Measurements from ENCODE around the gene MTREX.

MTREX gene

DNA sequence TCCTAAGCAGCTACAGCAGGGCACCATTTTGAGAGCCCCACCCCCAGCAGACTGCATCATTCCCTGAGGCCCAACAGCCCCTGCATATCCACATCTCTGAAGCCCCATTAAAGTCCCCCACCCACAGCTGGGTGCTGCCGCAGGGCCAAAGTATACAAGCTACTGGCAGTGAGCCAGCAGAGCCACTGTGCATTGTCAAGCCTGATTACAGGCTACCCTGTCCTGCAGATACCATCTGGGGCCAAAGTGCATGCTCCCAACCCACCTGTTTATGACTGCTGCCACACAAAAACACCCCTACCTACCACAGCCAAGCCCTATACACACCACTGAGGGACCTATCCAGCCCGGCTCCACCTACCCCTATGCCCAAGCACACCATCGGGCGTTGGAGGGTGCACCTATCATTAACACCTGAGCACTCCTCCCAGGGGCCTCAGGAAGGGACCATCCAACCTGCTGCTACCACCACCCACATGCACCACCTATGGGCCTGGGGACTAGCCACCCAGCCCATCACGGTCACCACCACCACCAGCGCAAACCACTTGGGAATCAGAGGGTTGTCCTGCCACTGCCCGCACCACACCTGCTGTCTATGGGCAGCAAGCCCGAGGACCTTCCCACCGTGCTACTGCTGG is 121.9 kb downstream of the MTREX start:
- DNase-seq (ENCODE audit: low read depth), result no peak

DNA sequence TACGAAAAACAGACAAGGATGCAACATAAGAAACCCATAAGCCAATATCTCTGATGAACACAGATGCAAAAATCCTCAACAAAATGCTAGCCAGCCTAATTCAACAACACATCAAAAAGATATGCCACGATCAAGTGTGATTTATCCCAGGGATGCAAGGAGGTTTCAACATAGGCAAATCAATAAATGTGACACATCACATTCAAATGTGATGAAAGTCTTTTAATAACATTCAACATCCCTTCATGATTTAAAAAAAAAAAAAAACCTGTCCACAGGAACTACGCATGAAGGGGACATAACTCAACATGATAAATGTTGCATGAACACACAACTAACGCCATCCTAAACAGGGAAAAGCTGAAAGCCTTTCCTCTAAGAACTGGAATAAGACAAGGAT is 124.8 kb downstream of the MTREX start:
- no peak for DNase-seq (ENCODE audit: low read depth)

DNA sequence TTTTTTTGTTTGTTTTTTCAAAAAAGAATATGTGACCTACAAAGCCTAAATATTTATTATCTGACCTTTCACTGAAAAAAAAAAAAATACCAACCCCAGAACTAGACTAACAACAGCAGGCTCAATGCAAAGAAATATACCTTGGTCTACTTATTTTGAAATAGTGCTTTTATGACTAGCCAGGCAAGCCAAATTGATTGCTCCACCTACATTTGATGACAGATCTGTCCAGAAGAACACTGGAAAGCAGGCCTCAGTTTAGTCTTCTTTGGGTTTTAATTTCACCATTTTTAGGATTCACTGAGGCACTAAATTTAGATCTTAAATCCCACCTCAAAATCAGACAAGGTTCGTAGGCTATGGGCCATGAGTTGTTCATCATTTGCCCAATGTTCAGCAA is 129.7 kb downstream of the MTREX start:
- no peak for DNase-seq (ENCODE audit: low read depth)

DNA sequence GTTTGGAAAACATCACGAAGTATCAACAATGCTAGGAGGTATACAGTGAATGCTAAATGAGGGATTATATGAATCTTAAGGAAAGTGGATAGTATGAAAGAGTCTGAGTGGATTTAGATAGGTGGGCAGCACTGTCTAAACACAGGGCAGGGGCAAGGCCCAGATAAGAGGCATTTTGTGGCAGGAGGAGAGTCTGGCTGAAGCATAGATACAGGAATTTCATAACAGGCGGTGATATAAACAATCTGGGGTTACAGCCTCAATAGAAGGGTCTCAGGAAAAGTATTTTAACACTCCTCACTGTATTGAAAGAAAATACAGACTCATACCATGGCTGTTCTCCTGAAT is 130.0 kb downstream of the MTREX start:
- DNase-seq (ENCODE audit: low read depth), result no peak

DNA sequence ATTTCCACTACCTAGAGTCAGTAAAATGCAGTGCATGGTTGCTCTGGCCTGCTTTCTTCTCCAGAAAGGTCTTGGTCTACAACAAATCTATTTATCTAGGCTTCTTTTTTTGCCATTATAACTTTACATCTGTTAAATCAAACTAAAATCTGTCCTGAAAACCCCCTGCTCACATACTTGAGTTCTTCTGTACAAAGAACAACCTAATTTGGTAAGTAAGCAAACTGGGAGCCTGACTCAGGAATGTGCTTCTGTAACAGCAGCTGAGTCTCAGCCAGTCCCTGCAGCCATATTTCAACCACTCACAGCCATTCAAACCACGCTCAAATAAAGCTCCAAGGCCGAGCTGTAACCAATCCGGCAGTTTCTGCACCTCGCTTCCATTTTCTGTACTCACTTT is 131.2 kb downstream of the MTREX start:
- DNase-seq (ENCODE audit: low read depth), result peak; percentile 77

DNA sequence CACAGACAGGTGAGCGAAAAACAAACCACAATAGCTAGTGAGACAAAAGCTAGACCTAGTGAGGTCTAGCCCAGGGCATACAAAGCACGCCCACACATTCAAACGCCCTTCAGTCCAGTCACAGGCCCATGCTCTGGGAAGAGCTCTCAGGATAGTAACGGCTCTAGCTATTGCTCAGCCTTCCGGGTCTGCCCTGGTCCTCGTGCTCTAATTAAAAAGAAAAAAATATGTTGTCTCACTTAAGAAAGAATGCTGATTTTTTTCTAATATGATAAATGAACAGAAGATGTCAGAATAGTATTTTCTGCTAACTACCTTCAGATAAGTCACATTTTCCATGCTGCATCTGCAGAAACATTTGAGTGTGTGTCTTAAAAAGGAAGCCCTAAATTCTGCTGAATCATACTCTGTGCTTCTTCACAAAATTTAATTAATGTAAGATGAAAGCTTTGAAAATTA is 132.4 kb downstream of the MTREX start:
- DNase-seq (ENCODE audit: low read depth), result peak; percentile 71

DNA sequence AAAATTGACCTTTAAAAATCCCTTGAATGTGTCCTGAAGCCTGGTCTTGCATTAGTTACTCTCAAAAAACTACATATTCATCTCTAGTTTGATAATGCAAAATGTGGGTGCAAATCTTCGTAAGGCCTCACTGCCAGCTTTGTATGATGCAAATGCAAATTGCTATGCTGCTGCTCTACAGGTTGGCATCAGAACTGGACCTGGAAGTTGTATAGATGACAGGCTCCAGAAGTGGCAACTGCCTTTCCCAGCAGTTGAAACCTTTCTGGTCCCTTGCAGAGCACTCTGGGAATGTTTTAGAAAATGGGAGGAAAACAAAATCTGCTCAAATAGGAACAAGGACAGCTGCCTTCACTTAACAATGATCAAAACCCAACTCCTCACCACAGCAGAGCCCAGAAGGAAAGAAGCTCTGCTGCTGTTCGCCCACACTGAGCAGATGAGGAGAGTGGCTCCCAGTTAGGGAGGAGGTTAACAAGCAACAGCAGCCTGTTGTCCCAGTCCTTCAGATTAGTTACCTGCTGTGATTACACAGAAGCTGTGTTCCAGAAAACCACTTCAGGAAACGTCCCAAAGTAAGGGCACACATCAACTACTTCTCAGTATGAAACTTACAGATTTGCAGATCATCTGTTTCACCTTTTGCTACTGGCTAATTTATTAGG is 133.4 kb downstream of the MTREX start:
- DNase-seq (ENCODE audit: low read depth), result no peak

DNA sequence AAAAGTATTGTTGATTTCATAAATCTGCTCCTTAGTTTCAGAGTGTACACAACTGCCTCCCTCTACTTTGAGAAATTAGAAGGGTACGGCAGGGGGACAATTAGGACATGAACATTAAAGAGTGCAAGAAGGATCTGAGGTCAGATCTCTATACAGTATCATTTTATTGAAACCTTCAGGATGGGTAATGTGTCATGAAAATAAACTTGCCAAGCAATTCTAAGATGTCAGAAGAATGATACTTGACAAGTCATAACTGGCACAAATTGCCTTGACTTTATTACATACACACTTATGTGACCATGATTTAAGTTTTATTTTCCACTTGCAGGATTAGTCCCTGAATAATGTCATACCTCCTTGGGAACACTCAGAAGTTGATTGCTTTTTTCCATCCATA is 134.2 kb downstream of the MTREX start:
- DNase-seq (ENCODE audit: low read depth), result no peak

DNA sequence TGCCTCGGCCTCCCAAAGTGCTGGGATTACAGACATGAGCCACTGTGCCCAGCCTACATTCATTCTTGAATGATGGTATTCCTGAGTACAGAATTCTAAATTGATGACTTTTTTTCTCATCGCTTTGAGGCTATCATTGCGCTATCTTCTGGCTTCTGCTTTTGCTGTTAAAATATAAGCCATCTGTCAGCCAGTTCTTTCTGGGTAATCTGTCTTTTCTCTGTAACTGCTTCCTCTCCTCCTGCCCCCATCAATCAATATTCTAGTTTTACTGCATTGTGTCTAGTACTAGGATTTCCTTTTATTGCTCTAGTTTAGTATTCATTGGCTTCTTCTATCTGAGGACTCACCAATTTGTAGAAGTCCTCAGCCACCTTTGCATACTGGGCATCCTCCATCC is 138.0 kb downstream of the MTREX start:
- no peak for DNase-seq (ENCODE audit: low read depth)

DNA sequence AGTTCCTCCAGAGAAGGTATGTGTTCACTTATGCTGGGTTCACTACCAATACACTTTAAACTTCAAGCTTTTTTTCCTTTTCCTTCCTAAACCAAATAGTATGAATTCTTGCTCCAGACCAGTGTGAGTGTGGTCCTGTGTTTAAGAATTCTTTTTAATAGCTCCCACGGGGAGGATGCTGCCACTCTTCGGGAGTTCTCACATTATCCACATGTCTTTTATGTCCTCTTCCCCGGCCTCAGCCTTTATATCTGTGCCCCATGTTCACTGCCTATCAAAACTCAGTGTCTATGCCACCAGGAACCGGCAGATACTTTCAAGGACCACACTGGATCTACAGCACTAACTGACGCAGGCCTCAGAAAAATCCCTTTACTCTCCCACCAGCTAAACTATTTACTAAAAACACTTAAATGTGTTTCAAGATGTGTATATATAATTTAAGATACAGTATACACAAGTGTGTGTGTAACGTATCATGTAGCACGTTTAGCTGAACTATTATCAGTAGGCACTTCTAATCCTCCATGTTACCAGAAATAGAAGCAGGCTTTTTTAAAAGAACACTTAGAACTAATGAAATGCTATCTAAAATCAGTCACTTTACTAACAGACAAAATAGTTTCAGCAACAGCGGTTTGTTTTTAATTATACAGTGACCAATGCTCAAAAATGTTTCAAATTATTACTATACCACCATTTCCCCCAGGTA is 139.0 kb downstream of the MTREX start:
- no peak for DNase-seq (ENCODE audit: low read depth)

DNA sequence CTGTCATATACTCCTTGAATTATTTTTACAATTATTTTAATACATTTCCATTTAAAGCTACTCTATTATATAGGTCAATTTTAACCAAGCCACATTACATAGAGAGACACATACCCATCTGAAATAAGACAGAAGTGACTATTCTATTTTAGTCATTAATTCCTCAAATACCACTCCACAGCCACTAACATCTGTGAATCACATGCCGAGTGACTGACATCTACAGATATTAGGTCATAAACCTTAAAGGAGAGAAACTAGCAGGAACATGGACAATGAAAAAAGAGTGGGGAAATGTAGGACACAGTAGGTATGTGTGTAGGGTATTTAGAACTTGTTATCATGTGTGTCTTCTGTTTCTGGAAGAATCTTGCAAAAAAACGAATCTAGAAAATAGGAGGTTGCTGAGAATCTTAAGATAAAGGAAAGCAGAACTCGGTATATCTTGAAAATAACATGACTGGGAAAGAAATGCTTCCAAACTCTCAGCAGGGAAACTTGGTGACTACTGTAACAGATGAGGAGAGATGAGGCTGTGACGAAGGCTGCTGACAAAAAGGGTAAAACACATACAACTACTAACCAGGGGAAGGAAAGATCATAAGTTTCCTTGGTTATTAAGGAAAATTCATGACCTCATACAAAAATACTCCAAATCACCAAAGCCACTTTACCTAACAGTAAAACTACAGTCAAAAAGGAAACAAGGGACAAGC is 142.4 kb downstream of the MTREX start:
- no peak for DNase-seq (ENCODE audit: low read depth)

DNA sequence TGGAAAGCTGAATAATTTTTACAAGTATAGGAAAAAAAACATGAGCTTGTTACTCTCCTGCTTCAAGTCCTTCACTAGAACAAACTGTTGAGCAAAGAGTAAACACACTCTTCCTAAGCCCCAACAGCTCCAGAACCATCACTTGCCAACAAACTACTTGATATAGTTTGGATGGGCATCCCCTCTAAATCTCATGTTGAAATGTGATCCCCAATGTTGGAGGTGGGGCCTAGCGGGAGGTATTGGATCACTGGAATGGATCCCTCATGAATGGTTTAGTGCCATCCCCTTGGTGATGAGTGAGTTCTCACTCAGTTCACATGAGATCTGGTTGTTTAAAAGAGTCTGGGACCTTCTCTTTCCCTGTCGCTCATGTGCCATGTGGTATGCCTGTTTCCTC is 144.2 kb downstream of the MTREX start:
- DNase-seq (ENCODE audit: low read depth), result no peak

DNA sequence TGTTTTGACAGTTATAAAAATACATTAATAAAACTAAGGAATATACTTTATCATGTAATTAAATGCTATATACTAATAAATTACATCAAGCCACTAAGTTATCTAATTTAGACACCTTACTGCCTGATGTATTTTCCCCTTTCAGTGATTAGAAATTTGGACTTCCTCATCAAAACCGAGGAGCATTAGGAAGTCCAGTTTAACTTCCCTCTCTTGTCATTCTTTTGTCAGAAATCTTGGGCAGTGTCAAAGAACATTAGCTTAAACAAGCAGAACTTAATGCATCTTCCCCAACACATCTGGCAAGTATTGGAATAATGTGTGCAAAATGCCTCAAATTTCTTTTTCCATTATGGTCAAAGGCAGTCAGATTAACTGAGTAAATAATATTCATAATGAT is 145.4 kb downstream of the MTREX start:
- DNase-seq (ENCODE audit: low read depth), result no peak

DNA sequence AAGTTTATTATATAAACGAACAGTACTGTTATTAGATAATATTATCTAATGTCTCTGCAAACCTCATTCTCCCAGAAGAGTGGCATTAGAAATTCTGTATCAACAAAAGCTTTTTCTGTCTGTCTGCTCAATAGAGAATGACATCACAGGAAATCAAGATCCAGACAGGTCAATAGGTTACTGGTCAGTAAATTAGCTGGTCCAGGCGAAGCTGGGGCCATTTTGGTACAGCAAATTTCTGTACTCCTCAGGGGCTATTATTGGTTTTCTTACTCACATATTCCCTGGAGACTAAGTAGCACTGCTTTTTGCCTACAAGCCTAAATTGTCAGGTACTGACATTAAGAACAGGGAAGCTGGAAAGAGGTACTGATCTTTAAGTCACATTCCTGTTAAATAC is 146.5 kb downstream of the MTREX start:
- no peak for DNase-seq (ENCODE audit: low read depth)

DNA sequence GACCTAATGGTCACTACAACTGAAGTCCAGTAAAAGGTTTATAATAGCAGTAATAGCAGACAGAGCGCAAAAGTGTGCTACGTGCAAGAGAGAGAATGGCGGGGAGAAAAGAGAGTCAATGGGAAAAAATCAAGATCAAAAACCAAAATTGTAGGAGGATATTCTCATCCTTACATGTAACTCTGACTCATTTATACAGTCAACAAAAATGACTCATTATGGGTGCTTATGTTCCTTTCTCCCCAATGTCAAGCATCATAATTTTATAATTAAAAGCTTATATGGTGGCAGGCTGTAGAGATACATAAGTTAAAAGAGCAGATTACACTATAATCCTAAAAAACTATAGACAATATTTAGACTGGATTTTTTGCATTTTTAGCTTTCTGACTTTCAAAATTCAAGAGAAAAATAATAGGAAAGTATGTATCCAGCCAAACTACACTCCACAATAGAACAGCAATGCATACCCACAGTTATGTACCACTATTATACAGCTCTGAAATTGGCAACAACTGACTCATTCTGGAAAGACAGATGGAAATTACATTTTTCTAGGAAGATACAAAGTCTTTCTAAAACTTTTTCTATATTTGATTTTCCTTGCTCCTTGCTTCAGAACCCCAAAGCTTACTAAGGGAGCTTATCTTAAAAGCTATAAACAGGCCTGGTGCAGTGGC is 148.6 kb downstream of the MTREX start:
- DNase-seq (ENCODE audit: low read depth), result no peak

DNA sequence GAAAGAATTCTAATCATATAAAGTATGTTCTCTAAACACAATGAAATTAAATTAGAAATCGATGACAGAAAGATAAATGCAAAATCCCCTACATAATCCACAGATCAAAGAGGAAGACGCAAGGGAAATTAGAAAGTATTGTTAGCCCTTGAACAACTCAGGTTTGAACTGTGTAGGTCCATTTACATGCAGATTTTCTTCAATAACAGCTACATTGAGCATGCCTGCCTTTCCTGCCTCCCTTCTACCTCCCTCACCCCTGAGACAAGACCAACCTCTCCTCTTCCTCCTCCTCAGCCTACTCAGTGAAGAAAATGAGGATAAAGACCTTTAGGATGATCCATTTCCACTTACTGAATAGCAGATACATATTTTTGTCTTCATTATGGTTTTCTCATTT is 151.8 kb downstream of the MTREX start:
- no peak for DNase-seq (ENCODE audit: low read depth)

DNA sequence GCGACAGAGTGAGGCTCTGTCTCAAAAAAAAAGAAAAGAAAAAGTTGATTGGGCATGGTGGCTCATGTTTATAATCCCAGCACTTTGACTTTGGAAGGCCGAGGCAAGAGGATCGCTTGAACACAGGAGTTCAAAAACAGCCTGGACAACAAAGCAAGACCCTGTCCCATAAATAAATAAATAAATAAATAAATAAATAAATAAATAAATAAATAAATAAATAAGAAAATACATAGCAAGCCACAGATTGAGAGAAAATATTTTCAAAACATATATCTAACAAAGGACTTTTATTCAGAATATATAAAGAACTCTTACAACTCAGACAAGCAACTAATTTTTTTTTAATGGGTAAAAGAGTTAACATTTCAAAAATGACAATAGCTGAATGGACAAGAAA is 155.8 kb downstream of the MTREX start:
- DNase-seq (ENCODE audit: low read depth), result no peak

DNA sequence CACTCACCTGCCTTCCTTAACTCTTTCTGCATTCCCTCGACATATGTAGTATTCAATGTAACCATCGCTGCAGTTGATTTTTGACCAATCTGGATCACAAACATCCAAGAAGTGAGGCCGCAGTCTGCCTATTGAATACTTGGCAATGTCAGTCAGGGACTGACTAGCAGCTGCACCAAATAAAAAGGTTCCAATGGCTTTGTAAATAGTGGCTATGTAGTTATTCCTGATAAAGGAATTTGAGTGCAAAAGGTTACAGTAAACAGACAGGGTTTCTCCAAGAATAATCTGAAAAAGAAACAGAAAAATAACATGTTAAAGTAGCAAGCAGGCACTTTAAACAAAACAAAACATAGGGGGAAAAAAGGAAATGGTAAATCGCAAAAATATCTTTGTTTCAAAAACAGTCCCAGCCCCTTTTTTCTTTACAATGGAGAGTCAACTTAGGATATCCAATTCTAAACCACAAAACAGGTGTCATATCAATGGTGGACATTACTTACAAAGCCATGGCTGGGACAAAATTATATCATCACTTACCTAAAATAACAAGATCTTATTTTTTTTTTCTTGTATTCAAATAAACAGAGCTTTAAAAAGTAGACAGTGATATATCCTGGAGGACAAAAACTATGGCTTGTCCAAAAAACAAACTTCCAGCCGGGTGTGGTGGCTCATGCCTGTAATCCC is 160.2 kb downstream of the MTREX start:
- no peak for DNase-seq (ENCODE audit: low read depth)

DNA sequence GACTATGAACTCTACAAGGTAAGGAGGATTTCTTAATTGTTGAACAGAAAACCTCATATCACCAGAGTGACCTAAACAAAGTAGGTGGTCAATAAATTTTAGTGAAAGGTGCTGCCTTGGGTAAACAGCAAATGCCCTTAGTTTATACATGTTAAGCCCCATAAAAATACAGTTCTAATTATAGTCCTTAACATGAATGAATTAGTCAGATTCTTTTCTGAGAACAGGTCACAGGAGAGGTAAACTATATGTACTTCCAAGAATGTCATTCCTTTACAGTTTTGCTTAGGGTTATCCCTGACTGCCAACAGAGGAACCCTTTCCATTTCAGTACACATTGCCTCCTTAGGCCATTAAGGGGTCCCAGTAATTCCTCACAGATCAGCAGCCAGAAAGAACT is 162.1 kb downstream of the MTREX start:
- no peak for DNase-seq (ENCODE audit: low read depth)

DNA sequence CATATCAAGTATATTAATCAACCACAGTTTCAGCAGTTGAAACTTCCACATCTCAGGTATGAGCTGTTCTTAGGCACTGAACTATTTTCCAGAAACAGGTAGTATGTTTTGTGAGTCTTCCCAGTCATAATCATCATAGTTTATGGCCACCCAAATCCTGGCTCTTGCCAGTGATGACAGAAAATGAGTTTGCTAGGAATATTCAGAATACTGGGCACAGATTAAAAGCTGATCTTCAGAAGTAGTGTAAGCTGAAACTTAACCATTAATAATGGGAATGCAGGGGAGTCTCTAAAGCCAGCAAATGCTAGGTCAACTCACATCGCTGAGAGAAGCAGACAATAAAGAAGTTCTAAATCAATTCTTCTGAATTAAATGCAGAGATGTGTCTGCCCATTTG is 162.5 kb downstream of the MTREX start:
- no peak for DNase-seq (ENCODE audit: low read depth)

DNA sequence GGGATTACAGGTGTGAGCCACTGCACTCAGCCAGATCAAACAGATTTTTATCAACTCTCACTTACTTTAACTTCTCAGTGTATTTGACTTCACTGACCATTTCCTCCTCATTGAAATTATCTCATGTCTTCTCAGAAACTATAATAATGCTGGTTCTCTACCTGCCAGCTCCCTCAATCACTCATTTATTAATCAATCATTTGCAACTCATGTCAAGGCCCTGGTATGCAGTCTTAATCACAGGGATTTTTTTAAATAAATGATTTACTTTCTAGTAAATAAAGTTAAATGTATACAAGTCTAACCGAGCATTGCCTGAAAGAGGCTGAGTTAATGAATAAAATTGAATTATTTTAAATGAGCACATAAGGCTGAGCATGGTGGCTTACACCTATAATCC is 163.7 kb downstream of the MTREX start:
- no peak for DNase-seq (ENCODE audit: low read depth)

DNA sequence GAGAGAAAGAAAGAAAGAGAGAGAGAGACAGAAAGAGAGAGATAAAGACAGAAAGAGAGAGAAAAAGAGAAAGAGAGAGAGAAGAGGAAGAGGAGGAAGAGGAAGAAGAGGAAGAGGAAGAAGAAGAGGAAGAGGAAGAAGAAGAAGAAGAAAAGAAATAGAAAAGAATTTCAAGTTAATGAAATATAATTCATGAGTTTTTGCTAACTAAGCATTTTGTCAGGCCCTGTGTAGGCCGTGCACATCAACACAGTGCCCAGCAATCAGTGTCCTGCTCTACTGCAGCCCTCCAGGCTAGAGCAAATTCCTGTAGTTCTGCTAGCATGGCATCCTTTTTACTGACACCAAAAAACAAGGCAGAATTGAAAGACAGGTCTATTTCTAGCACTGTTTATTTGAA is 164.9 kb downstream of the MTREX start:
- DNase-seq (ENCODE audit: low read depth), result no peak

All from fibroblast of gingiva (primary cell).